PC-3 (cell line): ENCODE measurements around the gene XAF1.

Experiments
- CTCF ChIP-seq: fragments of 300-600 bp; sonication (generic); conservative IDR thresholded peaks from 2 replicates; pipeline ENCODE4 v1.5.1; 2017; ENCODE audit warnings: antibody characterized with exemption, low read depth, mild to moderate bottlenecking, low read length
- EZH2 ChIP-seq: fragments of 300-600 bp; sonication (generic); IDR thresholded peaks from one replicate; pipeline ENCODE4 v1.6.1; 2017; ENCODE audit warnings: antibody characterized with exemption, mild to moderate bottlenecking, low read length; ENCODE audit not compliant: unreplicated experiment
- EZH2phosphoT487 ChIP-seq: fragments of 300-600 bp; sonication (generic); IDR thresholded peaks from 2 replicates; pipeline ENCODE4 v1.6.1; 2018; ENCODE audit warnings: mild to moderate bottlenecking, antibody characterized with exemption, low read length, borderline replicate concordance

GRCh38 chr17:6799738-6800137, 43.9 kb downstream of the XAF1 start:
- TF ChIP-seq EZH2phosphoT487 (no peak), EZH2 (no peak), CTCF (no peak)
